Endothelial cell of umbilical vein (primary cell): ENCODE results near the gene APMAP. TPM values are rescaled to one million over a fixed set of nuclear protein-coding genes. Genes with fewer than 3 reads are reported as not detected.

Source experiments
- BruUV-seq: library from RNA; stranded (reverse); fragments of 400-500 nt; replicated peaks from 2 replicates; lab custom pipeline; 2021; lab: Mats Ljungman, UMichigan
- CTCF ChIA-PET: fragments of 300-600, 350-600 bp; sonication (Branson Sonifier 250); formaldehyde crosslinking; loops from one replicate; lab custom pipeline; 2021; ENCODE audit warnings: antibody characterized with exemption, inconsistent platforms; lab: Charles Lee
- POLR2A ChIA-PET: fragments of 300-600, 350-600 bp; sonication (Branson Sonifier 250); formaldehyde crosslinking; loops from one replicate; lab custom pipeline; 2021; ENCODE audit warnings: antibody characterized with exemption, inconsistent platforms; lab: Charles Lee
- DNase-seq: peaks from one replicate; pipeline ENCODE4 v3.0.0-alpha.2; 2011; ENCODE audit warnings: low read depth, low spot score
- FAIRE-seq: peaks from 2 replicates; lab custom pipeline; 2011; peaks lifted over from hg19 to GRCh38; lab: Jason Lieb, UNC
- H2AFZ ChIP-seq: 2 replicates; pipeline ENCODE4 v1.6.0; 2012; ENCODE audit warnings: low read depth, low read length, control low read depth, inconsistent platforms
- H3K27ac ChIP-seq: 2 replicates; pipeline ENCODE4 v1.5.1; 2011; ENCODE audit warnings: low read depth, mild to moderate bottlenecking, control low read depth, low read length, moderate library complexity; ENCODE audit not compliant: insufficient read depth
- H3K27me3 ChIP-seq, 2 experiments: 2 replicates each; pipeline versions ENCODE4 v1.6.0 to v1.6.1; 2011; ENCODE audit warnings: low read length in 2 of 2, mixed read lengths in 1 of 2; ENCODE audit not compliant: control insufficient read depth in 2 of 2, insufficient read depth in 2 of 2
- H3K36me3 ChIP-seq, 2 experiments: 2 replicates in 1 of 2; 3 replicates in 1 of 2; pipeline ENCODE4 v1.5.1; 2011; ENCODE audit warnings: low read length in 2 of 2, mild to moderate bottlenecking in 1 of 2, moderate library complexity in 1 of 2; ENCODE audit not compliant: control insufficient read depth in 2 of 2, insufficient read depth in 2 of 2; ENCODE audit errors: extremely low read depth in 1 of 2
- H3K4me1 ChIP-seq: 3 replicates; pipeline ENCODE4 v1.5.1; 2011; ENCODE audit warnings: mild to moderate bottlenecking, low read length; ENCODE audit not compliant: control insufficient read depth, insufficient read depth; ENCODE audit errors: extremely low read depth
- H3K4me2 ChIP-seq: 2 replicates; pipeline ENCODE4 v1.6.1; 2011; ENCODE audit warnings: low read length, control low read depth, mixed read lengths; ENCODE audit not compliant: insufficient read depth
- H3K4me3 ChIP-seq, 3 experiments: fragments of 200-600 bp in 1 of 3; sonication (generic), shearing (Covaris generic) in 1 of 3; replicated peaks in 1 of 3; 2 replicates each; pipeline ENCODE4 v1.5.1; 2011 to 2016; ENCODE audit warnings: control low read depth in 3 of 3, low read length in 3 of 3, mild to moderate bottlenecking in 2 of 3, inconsistent platforms in 1 of 3, low read depth in 1 of 3, moderate library complexity in 1 of 3; ENCODE audit not compliant: insufficient read depth in 1 of 3
- H3K79me2 ChIP-seq: 2 replicates; pipeline ENCODE4 v1.6.0; 2012; ENCODE audit warnings: low read length, inconsistent platforms; ENCODE audit not compliant: control insufficient read depth, insufficient read depth
- H3K9ac ChIP-seq: replicated peaks from 2 replicates; pipeline ENCODE3; 2011; ENCODE audit warnings: low read length, control low read depth; ENCODE audit not compliant: insufficient read depth; ENCODE audit errors: extremely low read depth
- H3K9me1 ChIP-seq: replicated peaks from 3 replicates; pipeline ENCODE4 v1.6.0; 2011; ENCODE audit warnings: mild to moderate bottlenecking, low read length; ENCODE audit not compliant: control insufficient read depth, insufficient read depth; ENCODE audit errors: extremely low read depth
- H3K9me3 ChIP-seq: replicated peaks from 2 replicates; pipeline ENCODE4 v1.5.1; 2012; ENCODE audit warnings: low read length, inconsistent platforms; ENCODE audit not compliant: control insufficient read depth, insufficient read depth
- H4K20me1 ChIP-seq: replicated peaks from 2 replicates; pipeline ENCODE3; 2011; ENCODE audit warnings: mild to moderate bottlenecking, low read length; ENCODE audit not compliant: control insufficient read depth, insufficient read depth; ENCODE audit errors: extremely low read depth
- EZH2 ChIP-seq: IDR thresholded peaks from 2 replicates; pipeline ENCODE4 v1.6.1; 2012; ENCODE audit warnings: borderline replicate concordance, low read depth, mild to moderate bottlenecking, moderate library complexity, low read length, inconsistent platforms; ENCODE audit not compliant: severe bottlenecking
- FOS ChIP-seq: IDR thresholded peaks from 2 replicates; pipeline ENCODE4 v1.6.1; 2011; ENCODE audit warnings: mild to moderate bottlenecking, low read length, moderate library complexity, borderline replicate concordance; ENCODE audit not compliant: insufficient read depth
- GATA2 ChIP-seq: IDR thresholded peaks from 2 replicates; pipeline ENCODE4 v1.7.0; 2011; ENCODE audit warnings: low read depth, mild to moderate bottlenecking, moderate library complexity, mixed read lengths, low read length; ENCODE audit not compliant: insufficient read length, insufficient read depth
- JUN ChIP-seq: IDR thresholded peaks from 2 replicates; pipeline ENCODE4 v1.6.1; 2011; ENCODE audit warnings: borderline replicate concordance, low read depth; ENCODE audit not compliant: insufficient read length, insufficient read depth
- MYC ChIP-seq: IDR thresholded peaks from one replicate; pipeline ENCODE4 v1.6.1; 2011; ENCODE audit warnings: mild to moderate bottlenecking, low read depth, low read length
- POLR2A ChIP-seq: IDR thresholded peaks from 2 replicates; pipeline ENCODE4 v1.6.1; 2012; ENCODE audit warnings: low read depth, mild to moderate bottlenecking, control low read depth, low read length
- POLR2AphosphoS5 ChIP-seq: IDR thresholded peaks from 2 replicates; pipeline ENCODE4 v1.6.1; 2012; ENCODE audit warnings: low read depth, mild to moderate bottlenecking, control low read depth, low read length, moderate library complexity; ENCODE audit not compliant: insufficient read depth
- dilution Hi-C: fragments of 300-500 bp; cut with MboI; formaldehyde crosslinking; loops from one replicate; pipeline ENCODE4 v1.15.0; 2019; ENCODE audit warnings: low sequenced_read_pairs; ENCODE audit not compliant: extremely low pct_ligation_motif_present
- intact Hi-C: fragments of 100-400 bp; cut with micrococcal nuclease; formaldehyde crosslinking; loops from one replicate; pipeline ENCODE4 v1.10.0; 2022
- polyA plus RNA-seq, 4 experiments: library from polyadenylated mRNA; depleted of rRNA in 3 of 4; stranded (reverse) in 3 of 4; unstranded in 1 of 4; fragments of >200 nt; gene quantifications; 2 replicates each; pipeline versions ENCODE4 v1.2.1 to v1.2.3, GENCODE V29; 2011 to 2012; ENCODE audit warnings: missing spikeins in 1 of 4
- total RNA-seq: library from RNA; stranded (reverse); gene quantifications from 2 replicates; pipeline ENCODE4 v1.2.3, GENCODE V29; 2021
- TF ChIP-seq, protein P1 (sequence below): IDR thresholded peaks from 2 replicates; pipeline ENCODE4 v1.6.1; 2011; ENCODE audit not compliant: insufficient read depth, insufficient read length
- TF ChIP-seq, protein P2 (sequence below), 2 donors: IDR thresholded peaks; 1 replicate in 1 of 2; 2 replicates in 1 of 2; pipeline ENCODE4 v1.5.1; 2011; ENCODE audit warnings: low read length in 2 of 2, mild to moderate bottlenecking in 2 of 2, moderate library complexity in 2 of 2, control low read depth in 1 of 2, inconsistent platforms in 1 of 2, low read depth in 1 of 2; ENCODE audit not compliant: insufficient read depth in 1 of 2; ENCODE audit errors: extremely low read depth in 1 of 2

APMAP gene
- total and polyA plus RNA-seq, 2 donors (not counting 3 experiments of a cell fraction or from before 2014, with no cell fraction given) = 80.7 to 110 TPM

GRCh38 chr20:24977797-24978196 is 14.8 kb downstream of the APMAP start:
- Histone ChIP-seq H3K79me2 (peaks cover 4% of the 10 kb centered on the region), H4K20me1 (no peaks in the 10 kb centered on the region), H3K4me3 (no peak overlapping the region), H3K27me3 (no peaks in the 10 kb centered on the region), H3K27ac (no peak overlapping the region), H3K36me3 (peaks cover 2 to 5% of the 10 kb centered on the region in 2 experiments), H2AFZ (no peak overlapping the region), H3K9me1 (no peaks in the 10 kb centered on the region), H3K9ac (no peak overlapping the region), H3K4me1 (peaks cover 15% of the 10 kb centered on the region), H3K9me3 (no peaks in the 10 kb centered on the region), H3K4me2 (no peak overlapping the region)
- DNase-seq = no peak
- no TSS peak for BruUV-seq
- ChIA-PET POLR2A (no interaction called here), CTCF (no interaction called here)
- dilution Hi-C loops = no loop called here
- FAIRE-seq = no peak
- intact Hi-C loops = no loop called here
- no peak for TF ChIP-seq POLR2AphosphoS5
- TF ChIP-seq, protein P1, sequence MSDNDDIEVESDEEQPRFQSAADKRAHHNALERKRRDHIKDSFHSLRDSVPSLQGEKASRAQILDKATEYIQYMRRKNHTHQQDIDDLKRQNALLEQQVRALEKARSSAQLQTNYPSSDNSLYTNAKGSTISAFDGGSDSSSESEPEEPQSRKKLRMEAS = no peak
- TF ChIP-seq JUN = no peak
- TF ChIP-seq POLR2A = no peak
- TF ChIP-seq GATA2 = no peak
- TF ChIP-seq, protein P2, sequence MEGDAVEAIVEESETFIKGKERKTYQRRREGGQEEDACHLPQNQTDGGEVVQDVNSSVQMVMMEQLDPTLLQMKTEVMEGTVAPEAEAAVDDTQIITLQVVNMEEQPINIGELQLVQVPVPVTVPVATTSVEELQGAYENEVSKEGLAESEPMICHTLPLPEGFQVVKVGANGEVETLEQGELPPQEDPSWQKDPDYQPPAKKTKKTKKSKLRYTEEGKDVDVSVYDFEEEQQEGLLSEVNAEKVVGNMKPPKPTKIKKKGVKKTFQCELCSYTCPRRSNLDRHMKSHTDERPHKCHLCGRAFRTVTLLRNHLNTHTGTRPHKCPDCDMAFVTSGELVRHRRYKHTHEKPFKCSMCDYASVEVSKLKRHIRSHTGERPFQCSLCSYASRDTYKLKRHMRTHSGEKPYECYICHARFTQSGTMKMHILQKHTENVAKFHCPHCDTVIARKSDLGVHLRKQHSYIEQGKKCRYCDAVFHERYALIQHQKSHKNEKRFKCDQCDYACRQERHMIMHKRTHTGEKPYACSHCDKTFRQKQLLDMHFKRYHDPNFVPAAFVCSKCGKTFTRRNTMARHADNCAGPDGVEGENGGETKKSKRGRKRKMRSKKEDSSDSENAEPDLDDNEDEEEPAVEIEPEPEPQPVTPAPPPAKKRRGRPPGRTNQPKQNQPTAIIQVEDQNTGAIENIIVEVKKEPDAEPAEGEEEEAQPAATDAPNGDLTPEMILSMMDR (IDR thresholded peaks at IDR 0.05; ENCODE audit: extremely low read depth in 1 of 2, insufficient read depth in 1 of 2, low read depth in 1 of 2, low read length in 2 of 2) = no peak
- no peak for TF ChIP-seq MYC
- TF ChIP-seq EZH2 = no peak
- no peak for TF ChIP-seq FOS
